Glutamatergic neuron (in vitro differentiated cells): ENCODE measurements around the gene PIGW. TPM values are rescaled to one million over a fixed set of nuclear protein-coding genes. Genes with fewer than 3 reads are reported as not detected.

Source experiments
- DNase-seq: peaks from one replicate; pipeline ENCODE4 v3.0.0; 2022
- H3K27ac Mint-ChIP-seq: one replicate; pipeline ENCODE4 v1.8.0; 2020; ENCODE audit warnings: mild to moderate bottlenecking, mixed read lengths, inconsistent platforms; ENCODE audit not compliant: unreplicated experiment
- H3K27me3 Mint-ChIP-seq: one replicate; pipeline ENCODE4 v1.8.0; 2020; ENCODE audit warnings: mild to moderate bottlenecking, moderate library complexity, mixed read lengths, inconsistent platforms; ENCODE audit not compliant: unreplicated experiment
- H3K36me3 Mint-ChIP-seq: one replicate; pipeline ENCODE4 v1.8.0; 2020; ENCODE audit warnings: mild to moderate bottlenecking, mixed read lengths, inconsistent platforms; ENCODE audit not compliant: unreplicated experiment
- H3K4me1 Mint-ChIP-seq: one replicate; pipeline ENCODE4 v1.8.0; 2020; ENCODE audit warnings: mild to moderate bottlenecking, low read depth, mixed read lengths, inconsistent platforms; ENCODE audit not compliant: unreplicated experiment
- H3K4me3 Mint-ChIP-seq: one replicate; pipeline ENCODE4 v1.8.0; 2020; ENCODE audit warnings: mild to moderate bottlenecking, mixed read lengths, inconsistent platforms; ENCODE audit not compliant: unreplicated experiment
- H3K9me3 Mint-ChIP-seq: one replicate; pipeline ENCODE4 v1.8.0; 2020; ENCODE audit warnings: mild to moderate bottlenecking, moderate library complexity, mixed read lengths, inconsistent platforms; ENCODE audit not compliant: unreplicated experiment
- CTCF ChIP-seq: fragments of 200-600 bp; sonication (generic); IDR thresholded peaks from one replicate; pipeline ENCODE4 v1.5.0; 2021; ENCODE audit not compliant: partially characterized antibody, unreplicated experiment
- total RNA-seq: library from RNA; stranded (reverse); fragmentation: NEBNext Ultra II Directional; extraction: Animal tissue kit (Norgen Biotek cat#: 25700); gene quantifications from one replicate; pipeline ENCODE4 v1.2.1, GENCODE V29; 2021; ENCODE audit not compliant: unreplicated experiment

The PIGW gene
- total RNA-seq, 1 donor from 2014 or later = 10.6 TPM

GRCh38 chr17:36533935-36534839, 600 bp upstream of the PIGW start:
- H3K36me3 Mint-ChIP-seq = no peaks in the 10 kb centered on the region
- peaks cover 9% of the 10 kb centered on the region for H3K27me3 Mint-ChIP-seq
- peak overlapping the region; percentile 98 for H3K4me3 Mint-ChIP-seq
- peak; percentile 73 for DNase-seq
- H3K9me3 Mint-ChIP-seq = peaks cover 3% of the 10 kb centered on the region
- H3K27ac Mint-ChIP-seq = peak overlapping the region; percentile 91
- H3K4me1 Mint-ChIP-seq = peaks cover 8% of the 10 kb centered on the region
- TF ChIP-seq CTCF = peak; percentile 86

DNA sequence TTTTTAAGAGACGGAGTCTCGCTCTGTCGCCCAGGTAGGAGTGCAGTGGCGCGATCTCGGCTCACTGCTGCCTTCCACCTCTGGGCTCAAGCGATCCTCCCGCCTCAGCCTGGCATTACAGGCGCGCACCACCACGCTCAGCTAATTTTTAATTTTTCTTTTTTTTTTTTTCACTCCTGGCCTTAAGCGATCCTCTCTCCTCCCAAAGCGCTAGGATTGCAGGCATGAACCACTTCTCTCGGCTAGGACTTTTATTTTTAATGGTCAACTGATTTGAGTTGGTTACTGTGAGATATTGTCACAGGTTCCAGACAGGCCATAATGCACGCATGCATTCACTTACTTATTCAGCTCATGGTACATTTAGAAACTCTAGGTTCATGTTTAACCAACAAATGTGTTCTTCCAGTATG, 888 bp downstream of the PIGW start:
- Mint-ChIP-seq H3K27me3 (peaks cover 9% of the 10 kb centered on the region), H3K4me3 (peak overlapping the region; percentile 98), H3K36me3 (no peaks in the 10 kb centered on the region), H3K27ac (peak overlapping the region; percentile 76), H3K4me1 (peaks cover 7% of the 10 kb centered on the region), H3K9me3 (peaks cover 3% of the 10 kb centered on the region)
- no peak for TF ChIP-seq CTCF
- DNase-seq = no peak

DNA sequence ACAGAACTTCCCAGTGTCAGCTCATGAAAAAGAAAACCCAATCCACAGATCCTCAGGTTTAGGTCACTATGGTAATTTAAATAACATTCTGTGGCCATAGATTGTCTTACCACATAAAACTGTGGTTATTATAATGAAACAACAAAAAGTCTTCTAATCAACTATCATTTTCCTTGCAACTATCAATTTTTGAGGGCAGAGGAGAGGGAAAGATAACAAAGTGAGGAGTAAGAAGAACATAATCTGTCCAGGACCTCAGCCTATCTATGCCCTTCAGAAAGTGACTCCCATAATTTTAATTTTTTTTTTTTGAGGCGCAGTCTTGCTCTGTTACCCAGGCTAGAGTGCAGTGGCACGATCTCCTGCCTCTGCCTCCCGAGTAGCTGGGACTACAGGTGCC, 5.9 kb downstream of the PIGW start:
- peaks cover 9% of the 10 kb centered on the region for H3K9me3 Mint-ChIP-seq
- no peak overlapping the region for H3K27ac Mint-ChIP-seq
- no peak for TF ChIP-seq CTCF
- peaks cover 9% of the 10 kb centered on the region for H3K27me3 Mint-ChIP-seq
- DNase-seq = no peak
- H3K4me1 Mint-ChIP-seq = peaks cover 4% of the 10 kb centered on the region
- no peaks in the 10 kb centered on the region for H3K36me3 Mint-ChIP-seq
- H3K4me3 Mint-ChIP-seq = no peak overlapping the region

- DNase-seq = no peak
- Mint-ChIP-seq H3K4me3 (no peak overlapping the region), H3K27me3 (peaks cover 15% of the 10 kb centered on the region), H3K4me1 (peaks cover 4% of the 10 kb centered on the region), H3K27ac (no peak overlapping the region), H3K9me3 (peaks cover 13% of the 10 kb centered on the region), H3K36me3 (no peaks in the 10 kb centered on the region)
- no peak for TF ChIP-seq CTCF
Measured at GRCh38 chr17:36542755-36543154, 8.0 kb downstream of the PIGW start.

GRCh38 chr17:36544044-36544306, 9.2 kb downstream of the PIGW start:
- H3K36me3 Mint-ChIP-seq = no peaks in the 10 kb centered on the region
- peak overlapping the region; percentile 98 for H3K4me3 Mint-ChIP-seq
- DNase-seq = no peak
- peaks cover 13% of the 10 kb centered on the region for H3K9me3 Mint-ChIP-seq
- no peak for TF ChIP-seq CTCF
- peaks cover 6% of the 10 kb centered on the region for H3K4me1 Mint-ChIP-seq
- H3K27ac Mint-ChIP-seq = peak overlapping the region; percentile 97
- peaks cover 15% of the 10 kb centered on the region for H3K27me3 Mint-ChIP-seq
